ENCODE measurements around the gene COPB1.

Gene COPB1

DNA sequence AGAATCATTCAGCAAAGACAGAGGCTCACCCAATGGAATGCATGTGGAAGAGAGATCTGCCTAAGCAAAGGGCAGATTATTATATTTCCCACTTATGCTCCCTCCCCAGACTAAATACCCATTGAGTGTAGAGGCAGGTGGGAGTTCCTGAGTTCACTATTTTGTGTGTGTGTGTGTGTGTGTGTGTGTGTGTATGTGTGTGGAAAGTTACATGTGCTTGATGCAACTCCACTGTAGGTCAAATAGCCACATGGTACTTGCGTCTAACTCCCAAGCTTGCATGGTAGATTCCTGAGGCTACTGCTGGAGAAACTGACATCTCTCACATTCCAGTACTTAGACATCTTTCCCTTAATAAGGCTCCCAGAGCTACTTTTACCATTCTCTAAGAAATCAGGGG lies 3.4 kb upstream of the COPB1 start:
- no peak for DNase-seq (ENCODE audit: low read depth)

DNA sequence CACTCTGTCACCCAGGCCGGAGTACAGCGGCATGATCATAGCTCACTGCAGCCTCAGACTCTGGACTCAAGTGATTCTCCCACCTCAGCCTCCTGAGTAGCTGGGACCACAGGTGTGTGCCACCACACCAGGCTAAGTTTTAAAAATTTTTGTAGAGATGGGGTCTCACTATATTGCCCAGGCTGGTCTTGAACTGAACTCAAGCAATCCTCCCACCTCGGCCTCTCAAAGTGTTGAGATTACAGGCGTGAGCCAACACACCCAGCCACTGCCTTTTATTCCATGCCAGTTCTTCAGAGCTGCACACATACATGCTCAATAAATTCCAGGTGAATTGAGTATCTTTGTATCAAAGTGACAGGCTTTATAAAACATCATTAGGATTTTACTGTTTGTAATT lies 2.4 kb upstream of the COPB1 start:
- DNase-seq (ENCODE audit: low read depth) = no peak

DNA sequence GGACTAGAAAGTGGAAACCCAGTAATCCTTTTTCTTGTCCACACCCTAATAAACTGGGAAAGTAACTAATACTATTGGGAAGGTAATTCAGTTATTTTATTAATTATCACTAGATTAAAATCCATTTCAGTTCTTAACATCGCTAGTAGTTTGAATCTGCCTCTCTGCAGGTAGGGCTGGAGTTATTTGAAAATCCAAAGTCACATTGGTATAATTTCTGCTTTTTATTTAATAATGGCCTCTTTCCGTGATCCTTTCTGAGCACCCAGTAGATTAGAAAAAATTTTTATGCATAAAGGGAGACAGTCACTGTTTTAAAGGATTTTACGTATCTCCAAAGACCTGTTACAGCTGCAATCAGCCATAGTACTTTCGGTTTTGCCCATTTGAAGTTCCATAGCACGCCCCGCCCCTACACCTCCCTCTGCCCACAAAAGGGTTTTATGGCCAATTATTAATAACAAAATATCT lies 605 bp upstream of the COPB1 start:
- peak; percentile 38 for DNase-seq (ENCODE audit: low read depth)

DNA sequence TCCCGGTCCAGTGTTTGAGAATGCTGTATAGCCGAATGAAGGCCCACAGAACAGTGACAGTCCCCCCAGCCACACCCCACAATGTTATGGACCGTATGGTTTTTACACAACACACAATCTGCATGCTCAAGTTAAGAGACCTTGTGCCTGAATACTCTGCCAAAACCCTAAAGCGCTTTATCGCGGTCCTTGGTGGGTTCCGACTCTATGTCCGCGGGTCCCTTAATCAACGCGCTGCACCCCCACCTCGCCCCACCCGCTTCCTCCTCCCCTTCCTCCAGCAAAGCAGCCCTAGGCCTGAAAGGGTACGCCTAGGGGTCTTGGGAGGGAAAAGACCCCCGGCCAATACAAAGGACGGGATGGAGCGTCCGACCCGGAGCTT lies 442 bp downstream of the COPB1 start:
- DNase-seq (ENCODE audit: low read depth) = no peak

DNA sequence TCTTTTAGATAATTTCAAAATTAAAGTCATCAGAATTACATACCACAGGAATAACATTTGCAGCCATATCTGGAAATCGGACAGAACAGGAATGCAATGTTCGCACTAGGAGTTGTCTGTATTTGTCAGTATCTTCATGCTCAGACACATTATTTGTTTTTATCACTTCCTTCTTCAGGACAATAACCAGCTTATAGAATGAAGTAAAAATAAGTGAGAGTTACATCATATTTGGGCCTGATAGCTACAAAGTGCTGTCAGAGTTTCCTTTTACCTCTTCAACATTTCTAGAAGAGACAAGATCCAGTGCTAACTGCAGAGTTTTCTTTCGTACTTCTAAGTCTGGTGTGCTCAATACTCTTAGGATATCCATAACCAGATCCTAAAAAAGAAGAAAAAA lies 18.9 kb downstream of the COPB1 start:
- DNase-seq (ENCODE audit: low read depth) = no peak

DNA sequence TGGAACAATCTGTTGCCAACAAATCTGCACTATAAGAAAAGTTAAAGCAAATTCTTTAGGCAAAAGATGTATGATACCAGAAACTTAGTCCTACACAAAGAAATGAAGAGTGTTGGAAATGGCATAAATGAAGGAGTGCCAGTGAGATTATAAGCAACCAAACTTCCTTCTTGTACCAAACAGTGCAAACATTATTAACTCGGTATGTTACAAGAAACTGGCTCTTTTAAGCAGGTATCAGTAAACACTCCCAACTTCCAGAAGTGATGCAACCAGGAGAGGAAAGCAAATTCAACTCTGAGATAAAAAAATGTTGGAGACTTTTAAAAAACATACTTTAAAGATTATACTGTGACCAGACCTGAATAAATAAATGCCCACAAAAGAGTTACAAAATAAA lies 28.5 kb downstream of the COPB1 start:
- DNase-seq (ENCODE audit: low read depth) = no peak

DNA sequence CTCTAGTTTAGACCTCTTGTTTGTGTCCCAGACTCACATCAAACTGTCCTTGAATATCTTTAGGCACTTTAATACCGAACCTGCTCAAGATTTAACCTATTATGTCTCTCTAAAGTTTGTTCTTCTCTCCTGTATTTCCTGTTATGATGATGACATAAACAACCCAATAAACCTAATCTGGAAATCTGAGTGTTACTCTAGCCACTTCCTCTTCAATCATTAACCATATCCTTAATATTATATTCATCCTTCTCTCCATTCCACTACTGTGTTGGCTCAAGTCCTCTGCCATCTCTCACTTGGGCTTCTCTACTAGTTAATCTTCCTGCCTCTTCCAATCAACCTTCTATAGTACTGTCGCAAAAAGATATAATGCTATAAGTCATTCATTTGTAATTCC lies 36.0 kb downstream of the COPB1 start:
- DNase-seq (ENCODE audit: low read depth) = no peak

DNA sequence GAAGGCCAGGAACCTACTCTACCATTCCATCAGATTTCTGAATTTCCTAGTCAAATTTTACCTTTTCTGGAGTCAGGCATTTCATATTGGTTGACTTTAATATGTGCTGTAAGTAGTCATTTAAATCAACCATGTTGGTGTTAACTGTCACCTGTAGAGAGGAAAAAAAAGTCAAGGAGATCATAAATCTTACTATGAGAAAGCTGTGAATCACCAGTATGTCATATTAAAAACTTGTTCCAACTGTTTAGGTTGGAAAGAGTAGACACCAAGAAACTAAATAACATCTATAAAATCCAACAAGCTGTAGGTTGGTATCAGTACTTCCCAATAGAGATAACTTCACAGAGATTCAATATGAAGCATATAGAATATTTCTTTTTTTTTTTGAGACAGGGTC lies 39.5 kb downstream of the COPB1 start:
- no peak for DNase-seq (ENCODE audit: low read depth)

GRCh38 chr11:14458377-14458776 lies 41.2 kb downstream of the COPB1 start:
- DNase-seq (ENCODE audit: low read depth) = no peak

GRCh38 chr11:14455648-14456430 lies 43.8 kb downstream of the COPB1 start:
- no peak for DNase-seq (ENCODE audit: low read depth)

GRCh38 chr11:14454861-14455632 lies 44.6 kb downstream of the COPB1 start:
- DNase-seq (ENCODE audit: low read depth) = peak; percentile 21

GRCh38 chr11:14451825-14452224 lies 47.8 kb downstream of the COPB1 start:
- no peak for DNase-seq (ENCODE audit: low read depth)

GRCh38 chr11:14449302-14449714 lies 50.3 kb downstream of the COPB1 start:
- DNase-seq (ENCODE audit: low read depth) = no peak

GRCh38 chr11:14448240-14448639 lies 51.4 kb downstream of the COPB1 start:
- DNase-seq (ENCODE audit: low read depth) = no peak

- DNase-seq (ENCODE audit: low read depth) = no peak
Observed at GRCh38 chr11:14446701-14447169, 52.9 kb downstream of the COPB1 start.

DNA sequence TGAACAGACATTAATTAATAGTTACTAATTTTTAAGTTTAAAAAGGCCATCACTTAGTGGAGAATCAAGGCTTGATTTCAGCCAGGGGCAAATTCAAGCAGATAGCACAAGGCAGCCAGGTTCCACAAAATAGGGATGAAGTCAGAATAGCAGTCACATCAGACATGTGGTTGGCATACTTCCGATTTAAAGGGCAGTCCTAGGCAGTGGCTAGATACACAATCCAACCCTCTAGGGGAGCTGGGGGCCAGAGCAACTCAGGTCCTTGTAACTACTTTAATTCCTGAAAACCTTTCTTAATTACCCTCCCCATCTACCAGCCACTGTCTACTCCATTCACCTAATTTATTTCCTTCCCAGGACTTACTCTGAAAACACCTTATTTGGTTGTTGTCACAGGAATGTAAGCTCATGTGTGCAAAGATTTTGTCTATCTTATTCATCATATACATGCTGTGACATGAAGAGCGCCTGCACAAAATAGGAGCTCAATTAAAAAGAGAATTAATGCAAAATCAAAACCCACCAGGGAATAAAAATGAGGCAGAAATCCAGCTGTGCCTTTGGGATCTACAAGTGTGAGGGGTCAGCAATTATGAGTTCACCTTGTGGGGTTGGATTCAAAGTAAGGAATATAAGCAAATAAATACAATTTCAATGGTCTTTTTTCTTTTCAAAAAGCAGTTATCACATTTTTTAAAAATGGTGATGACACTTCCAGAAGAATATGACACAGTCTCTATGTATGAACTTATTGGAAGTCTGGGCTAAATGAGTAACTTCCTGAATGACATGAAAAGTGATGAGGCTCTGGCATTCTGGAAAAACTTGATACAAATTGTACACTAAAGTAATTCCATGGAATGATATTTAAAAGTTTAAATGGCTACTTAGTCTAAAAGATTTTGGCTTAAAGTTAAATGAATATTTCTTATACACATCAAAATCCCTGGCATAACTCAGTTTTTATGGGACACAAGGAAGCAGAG lies 53.8 kb downstream of the COPB1 start:
- DNase-seq (ENCODE audit: low read depth) = no peak

DNA sequence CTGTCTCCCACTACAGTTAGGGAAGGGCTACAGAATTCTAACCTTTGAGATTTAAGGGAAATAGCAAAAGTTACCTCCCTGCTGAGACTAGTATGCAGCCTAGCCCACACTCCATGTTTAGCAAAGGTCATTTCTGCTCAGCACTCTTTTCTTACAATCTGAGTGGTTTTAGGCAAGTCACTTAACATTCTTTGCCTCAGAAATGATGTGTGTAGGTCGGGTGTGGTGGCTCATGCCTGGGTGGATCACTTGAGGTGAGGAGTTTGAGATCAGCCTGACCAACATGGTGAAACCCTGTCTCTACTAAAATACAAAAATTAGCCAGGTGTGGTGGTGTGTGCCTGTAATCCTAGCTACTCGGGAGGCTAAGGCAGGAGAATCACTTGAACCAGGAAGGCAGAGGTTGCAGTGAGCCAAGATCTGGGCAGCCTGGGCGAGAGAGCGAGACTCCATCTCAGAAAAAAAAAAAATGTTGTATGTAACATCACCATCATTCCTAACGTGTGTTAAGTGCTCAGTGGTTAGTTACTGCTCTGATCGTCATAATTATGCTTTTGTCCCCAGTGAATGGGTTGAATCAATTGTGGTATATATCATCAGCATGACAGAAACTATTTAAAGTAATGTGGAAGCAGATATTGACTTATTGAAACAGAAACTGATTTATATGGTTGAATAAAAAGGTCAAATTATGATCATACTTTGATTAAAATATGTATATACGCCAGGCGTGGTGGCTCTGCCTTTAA lies 55.0 kb downstream of the COPB1 start:
- DNase-seq (ENCODE audit: low read depth) = no peak

- no peak for DNase-seq (ENCODE audit: low read depth)
Observed at GRCh38 chr11:14443638-14444037, 56.0 kb downstream of the COPB1 start.

GRCh38 chr11:14435717-14436512 lies 63.7 kb downstream of the COPB1 start:
- no peak for DNase-seq (ENCODE audit: low read depth)

GRCh38 chr11:14425621-14426020 lies 74.0 kb downstream of the COPB1 start:
- DNase-seq (ENCODE audit: low read depth) = no peak

- no peak for DNase-seq (ENCODE audit: low read depth)
Observed at GRCh38 chr11:14424096-14424495, 75.5 kb downstream of the COPB1 start.
